Common myeloid progenitor, CD34-positive (primary cell): ENCODE measurements around the gene IGF2R.
"Not testable (repeated sequence)": the region's sequence is repeated elsewhere in the genome, so short reads cannot be mapped to it uniquely, and the experiment has no call there.

ENCODE experiments used
- CTCF ChIA-PET: fragments of 350-600 bp; sonication (Branson Sonifier 250); formaldehyde crosslinking; loops from one replicate; lab custom pipeline; 2021; ENCODE audit warnings: antibody characterized with exemption; lab: Charles Lee
- POLR2A ChIA-PET: fragments of 350-600 bp; sonication (Branson Sonifier 250); formaldehyde crosslinking; loops from one replicate; lab custom pipeline; 2021; ENCODE audit warnings: antibody characterized with exemption; lab: Charles Lee
- DNase-seq, 3 donors: peaks; one replicate each; pipeline versions ENCODE4 v3.0.0 to v3.0.0-alpha.2; 2013
- H3K27ac ChIP-seq, 2 experiments: 1 replicate in 1 of 2; 2 replicates in 1 of 2; pipeline ENCODE4 v1.7.0; 2013; ENCODE audit warnings: inconsistent platforms in 2 of 2, low read length in 2 of 2, mild to moderate bottlenecking in 2 of 2, low read depth in 1 of 2, moderate library complexity in 1 of 2; ENCODE audit not compliant: severe bottlenecking in 2 of 2, insufficient read depth in 1 of 2, poor library complexity in 1 of 2
- H3K27me3 ChIP-seq, 5 experiments: replicated peaks in 2 of 5; 1 replicate in 3 of 5; 2 replicates in 2 of 5; pipeline versions ENCODE4 v1.6.1 to v1.7.0; 2013; ENCODE audit warnings: low read length in 4 of 5, mild to moderate bottlenecking in 2 of 5, moderate library complexity in 2 of 5, inconsistent platforms in 1 of 5; ENCODE audit not compliant: insufficient read depth in 5 of 5, control insufficient read depth in 4 of 5
- H3K36me3 ChIP-seq, 4 experiments: 1 replicate in 2 of 4; 2 replicates in 2 of 4; pipeline versions ENCODE4 v1.6.1 to v1.7.0; 2013; ENCODE audit warnings: low read length in 3 of 4, control low read depth in 1 of 4, mild to moderate bottlenecking in 1 of 4; ENCODE audit not compliant: control insufficient read depth in 4 of 4, insufficient read depth in 4 of 4
- H3K4me1 ChIP-seq, 4 experiments: 1 replicate in 3 of 4; 2 replicates in 1 of 4; pipeline versions ENCODE4 v1.6.1 to v1.7.1; 2013; ENCODE audit warnings: low read length in 3 of 4, mild to moderate bottlenecking in 3 of 4, control low read depth in 1 of 4, inconsistent platforms in 1 of 4, moderate library complexity in 1 of 4; ENCODE audit not compliant: control insufficient read depth in 4 of 4, insufficient read depth in 4 of 4; ENCODE audit errors: control extremely low read depth in 1 of 4
- H3K4me3 ChIP-seq, 7 experiments: 1 replicate in 4 of 7; 2 replicates in 3 of 7; pipeline versions ENCODE4 v1.5.1 to v1.7.0; 2013; ENCODE audit warnings: mild to moderate bottlenecking in 7 of 7, low read length in 6 of 7, moderate library complexity in 6 of 7, inconsistent platforms in 2 of 7, low read depth in 2 of 7, control low read depth in 1 of 7; ENCODE audit not compliant: insufficient read depth in 4 of 7, control insufficient read depth in 1 of 7; ENCODE audit errors: extremely low read depth in 1 of 7
- H3K9me3 ChIP-seq, 5 experiments: 1 replicate in 4 of 5; 2 replicates in 1 of 5; pipeline versions ENCODE4 v1.6.1 to v1.7.1; 2013; ENCODE audit warnings: low read length in 4 of 5, mild to moderate bottlenecking in 2 of 5, inconsistent platforms in 1 of 5, low read depth in 1 of 5, moderate library complexity in 1 of 5; ENCODE audit not compliant: control insufficient read depth in 4 of 5, insufficient read depth in 2 of 5; ENCODE audit errors: control extremely low read depth in 1 of 5
- WGBS: methylation state at CpG from one replicate; pipeline ENCODE4 v1.1.5; 2013; ENCODE audit not compliant: insufficient coverage; 5-methylcytosine and 5-hydroxymethylcytosine counted together

Gene IGF2R

GRCh38 chr6:159999240-159999671 lies 30.4 kb downstream of the IGF2R start:
- WGBS, result 92% methylated on average over 3 of the region's 6 CpGs
- no peak for DNase-seq
- Histone ChIP-seq H3K9me3 (peaks cover 0 to 23% (median 3%) of the 10 kb centered on the region in 5 experiments), H3K4me3 (no peak overlapping the region), H3K4me1 (no peaks in the 10 kb centered on the region), H3K27ac (no peak overlapping the region), H3K36me3 (no peaks in the 10 kb centered on the region), H3K27me3 (peaks cover 0 to 17% (median 1%) of the 10 kb centered on the region in 5 experiments)
- CTCF ChIA-PET, result interaction anchor here (1.1 kb wide), 1 partner anchor 9 kb away, joined by 4 read pairs; no protein-coding TSS in a partner anchor
- POLR2A ChIA-PET, result no interaction called here

- H3K4me1 ChIP-seq, result no peaks in the 10 kb centered on the region
- peaks cover 0 to 25% (median 4%) of the 10 kb centered on the region in 5 experiments for H3K27me3 ChIP-seq
- CTCF ChIA-PET, result no interaction called here
- H3K9me3 ChIP-seq, result peaks cover 0 to 18% (median 3%) of the 10 kb centered on the region in 5 experiments
- H3K4me3 ChIP-seq, result no peak overlapping the region
- H3K36me3 ChIP-seq, result no peaks in the 10 kb centered on the region
- POLR2A ChIA-PET, result no interaction called here
- DNase-seq, result no peak
- H3K27ac ChIP-seq, result no peak overlapping the region
- WGBS, result 90% methylated on average over 6 of the region's 8 CpGs
These were observed 31.4 kb downstream of the IGF2R start for GRCh38 chr6:160000280-160000704.

GRCh38 chr6:160000893-160001427 lies 32.1 kb downstream of the IGF2R start:
- peaks cover 0 to 14% (median 3%) of the 10 kb centered on the region in 5 experiments for H3K9me3 ChIP-seq
- 89% methylated on average over 6 of the region's 9 CpGs for WGBS
- H3K36me3 ChIP-seq, POLR2A ChIA-PET, H3K4me1 ChIP-seq, H3K27ac ChIP-seq, DNase-seq, H3K4me3 ChIP-seq: not testable (repeated sequence)
- CTCF ChIA-PET, result interaction anchor here (1.1 kb wide), 1 partner anchor 731 kb away, joined by 3 read pairs; no protein-coding TSS in a partner anchor
- H3K27me3 ChIP-seq, result peaks cover 0 to 31% (median 4%) of the 10 kb centered on the region in 5 experiments

GRCh38 chr6:160002882-160003281 lies 34.0 kb downstream of the IGF2R start:
- H3K9me3 ChIP-seq, result peaks cover 0 to 5% (median 0%) of the 10 kb centered on the region in 5 experiments
- H3K27me3 ChIP-seq, result peaks cover 0 to 38% (median 7%) of the 10 kb centered on the region in 5 experiments
- no peaks in the 10 kb centered on the region for H3K36me3 ChIP-seq
- H3K4me3 ChIP-seq, result no peak overlapping the region
- ChIA-PET CTCF (no interaction called here), POLR2A (no interaction called here)
- no peak overlapping the region for H3K27ac ChIP-seq
- no peak for DNase-seq
- WGBS, result 92% methylated on average over 2 of the region's 2 CpGs
- no peaks in the 10 kb centered on the region for H3K4me1 ChIP-seq

- ChIA-PET POLR2A (no interaction called here), CTCF (no interaction called here)
- no peak for DNase-seq
- WGBS, result 92% methylated on average over 8 of the region's 8 CpGs
- no peak overlapping the region for H3K27ac ChIP-seq
- H3K36me3 ChIP-seq, result no peaks in the 10 kb centered on the region
- peaks cover 0 to 39% (median 6%) of the 10 kb centered on the region in 5 experiments for H3K27me3 ChIP-seq
- H3K4me1 ChIP-seq, result no peaks in the 10 kb centered on the region
- H3K9me3 ChIP-seq, result peaks cover 0 to 5% (median 0%) of the 10 kb centered on the region in 5 experiments
- no peak overlapping the region for H3K4me3 ChIP-seq
These were observed 35.1 kb downstream of the IGF2R start for GRCh38 chr6:160004018-160004417.

GRCh38 chr6:160004419-160005175 lies 35.7 kb downstream of the IGF2R start:
- CTCF ChIA-PET, result interaction anchor here (0.7 kb wide), 1 partner anchor 15 kb away, joined by 3 read pairs; no protein-coding TSS in a partner anchor
- WGBS, result 98% methylated on average over 15 of the region's 21 CpGs
- Histone ChIP-seq H3K36me3 (no peaks in the 10 kb centered on the region), H3K27ac (no peak overlapping the region), H3K4me3 (no peak overlapping the region), H3K9me3 (peaks cover 0 to 5% (median 0%) of the 10 kb centered on the region in 5 experiments), H3K4me1 (no peaks in the 10 kb centered on the region), H3K27me3 (peaks cover 0 to 37% (median 5%) of the 10 kb centered on the region in 5 experiments)
- POLR2A ChIA-PET, result no interaction called here
- no peak for DNase-seq

- Histone ChIP-seq H3K36me3 (no peaks in the 10 kb centered on the region), H3K27ac (no peak overlapping the region), H3K4me3 (no peak overlapping the region), H3K4me1 (no peaks in the 10 kb centered on the region), H3K9me3 (peaks cover 0 to 5% (median 0%) of the 10 kb centered on the region in 5 experiments), H3K27me3 (peaks cover 0 to 37% (median 5%) of the 10 kb centered on the region in 5 experiments)
- CTCF ChIA-PET, result interaction anchor here (0.7 kb wide), 1 partner anchor 15 kb away, joined by 3 read pairs; no protein-coding TSS in a partner anchor
- WGBS, result 73% methylated on average over 29 of the region's 31 CpGs
- POLR2A ChIA-PET, result no interaction called here
- DNase-seq, result no peak
These were observed 36.3 kb downstream of the IGF2R start for GRCh38 chr6:160005211-160005610.
